Lower leg skin (tissue), 4 donors: ENCODE measurements around the gene APCDD1L. TPM values are rescaled to one million over a fixed set of nuclear protein-coding genes. Genes with fewer than 3 reads are reported as not detected.

ENCODE experiments used
- DNase-seq, 2 donors: peaks; one replicate each; pipeline ENCODE4 v3.0.0-alpha.2; 2019; ENCODE audit warnings: low spot score in 2 of 2
- H3K4me3 ChIP-seq: fragments of 200-600 bp; sonication (generic); 2 replicates; pipeline ENCODE4 v1.5.1; 2017; ENCODE audit warnings: mild to moderate bottlenecking, low read depth; ENCODE audit not compliant: poor library complexity, severe bottlenecking
- POLR2A ChIP-seq, 2 donors: fragments of 450-650 bp; IDR thresholded peaks; one replicate each; pipeline ENCODE4 v1.6.1; 2016 to 2017; ENCODE audit warnings: antibody characterized with exemption in 2 of 2, mild to moderate bottlenecking in 1 of 2, moderate library complexity in 1 of 2
- WGBS, 2 donors: methylation state at CpG; one replicate each; pipeline ENCODE4 v1.1.5; 2018; 5-methylcytosine and 5-hydroxymethylcytosine counted together
- intact Hi-C: fragments of 100-400 bp; cut with DNase I; formaldehyde crosslinking; loops from one replicate; pipeline ENCODE4 v1.15.0; 2023; ENCODE audit warnings: low total_unique reads
- total RNA-seq, 4 donors: library from RNA; depleted of rRNA; stranded (reverse); fragments of >200 nt; gene quantifications; one replicate each; pipeline ENCODE4 v1.1.0, GENCODE V29; 2016
- TF ChIP-seq, protein P1 (sequence below), 3 donors: fragments of 450-650 bp; IDR thresholded peaks; one replicate each; pipeline ENCODE4 v1.5.1; 2016; ENCODE audit warnings: antibody characterized with exemption in 3 of 3, mild to moderate bottlenecking in 3 of 3, moderate library complexity in 2 of 3

APCDD1L gene
- total RNA-seq, 4 donors from 2014 or later: 0.49 to 2.4 (median 1.4) TPM

- WGBS, 2 donors: 66 to 71% methylated on average over 11 of the region's 11 CpGs
- peak in 1 of 2 donors; percentile 50 for DNase-seq
- TF ChIP-seq, protein P1, sequence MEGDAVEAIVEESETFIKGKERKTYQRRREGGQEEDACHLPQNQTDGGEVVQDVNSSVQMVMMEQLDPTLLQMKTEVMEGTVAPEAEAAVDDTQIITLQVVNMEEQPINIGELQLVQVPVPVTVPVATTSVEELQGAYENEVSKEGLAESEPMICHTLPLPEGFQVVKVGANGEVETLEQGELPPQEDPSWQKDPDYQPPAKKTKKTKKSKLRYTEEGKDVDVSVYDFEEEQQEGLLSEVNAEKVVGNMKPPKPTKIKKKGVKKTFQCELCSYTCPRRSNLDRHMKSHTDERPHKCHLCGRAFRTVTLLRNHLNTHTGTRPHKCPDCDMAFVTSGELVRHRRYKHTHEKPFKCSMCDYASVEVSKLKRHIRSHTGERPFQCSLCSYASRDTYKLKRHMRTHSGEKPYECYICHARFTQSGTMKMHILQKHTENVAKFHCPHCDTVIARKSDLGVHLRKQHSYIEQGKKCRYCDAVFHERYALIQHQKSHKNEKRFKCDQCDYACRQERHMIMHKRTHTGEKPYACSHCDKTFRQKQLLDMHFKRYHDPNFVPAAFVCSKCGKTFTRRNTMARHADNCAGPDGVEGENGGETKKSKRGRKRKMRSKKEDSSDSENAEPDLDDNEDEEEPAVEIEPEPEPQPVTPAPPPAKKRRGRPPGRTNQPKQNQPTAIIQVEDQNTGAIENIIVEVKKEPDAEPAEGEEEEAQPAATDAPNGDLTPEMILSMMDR (IDR thresholded peaks at IDR 0.05): no peak
- TF ChIP-seq POLR2A (IDR thresholded peaks at IDR 0.05): no peak
- intact Hi-C loops: no loop called here
- no peak overlapping the region for H3K4me3 ChIP-seq
These were observed 3.2 kb upstream of the APCDD1L start for GRCh38 chr20:58518387-58518786.

DNA sequence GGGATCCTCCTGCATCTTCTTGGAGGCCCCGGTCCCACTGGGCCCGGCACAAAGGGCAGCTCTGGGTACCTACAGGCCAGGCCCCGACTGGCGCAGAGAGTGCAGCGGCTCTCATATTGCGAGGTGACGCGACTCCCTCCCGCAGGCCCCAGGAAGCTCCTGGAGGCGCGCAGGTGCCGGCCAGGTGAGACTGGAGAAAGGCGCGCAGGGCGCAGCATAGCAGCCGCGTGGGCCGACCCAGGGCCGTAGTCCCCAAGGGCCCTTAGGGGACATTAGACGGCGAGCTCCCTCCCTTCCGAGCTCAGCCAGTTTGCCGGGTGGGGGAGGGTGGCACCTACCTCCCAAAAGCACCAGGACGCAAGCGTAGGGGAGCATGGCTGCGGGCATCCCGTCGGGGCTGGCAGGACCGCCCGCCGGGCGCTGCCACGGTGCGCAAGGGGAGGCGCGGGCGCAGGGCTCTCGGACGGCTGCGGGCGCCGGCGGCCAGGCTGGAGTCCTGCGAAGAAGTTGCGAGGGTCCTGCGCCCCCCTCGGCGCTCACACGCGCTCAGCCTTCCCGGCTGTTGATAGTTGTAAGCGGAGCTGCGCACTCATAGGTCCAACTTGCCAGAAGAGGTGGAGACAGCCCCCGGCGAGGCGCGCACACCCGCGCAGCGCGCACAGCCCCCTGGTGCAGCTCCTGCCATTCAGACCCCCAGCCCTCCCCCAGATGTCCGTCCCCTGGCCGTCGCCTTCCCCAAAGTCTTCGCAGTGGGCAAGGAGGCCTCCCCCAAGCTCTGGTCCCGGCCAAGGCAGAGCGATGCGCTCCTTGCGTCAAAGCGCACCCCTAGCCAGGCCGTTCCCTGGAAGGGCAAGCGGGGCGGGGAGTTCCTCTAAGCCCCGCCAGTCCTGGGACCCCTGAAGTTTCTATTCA is 622 bp downstream of the APCDD1L start:
- 6 to 7% methylated on average over 28 to 64 of the region's 74 CpGs for WGBS, 2 donors
- peak in 1 of 2 donors; percentile 56 for DNase-seq
- no peak for TF ChIP-seq POLR2A (IDR thresholded peaks at IDR 0.05)
- TF ChIP-seq, protein P1 (IDR thresholded peaks at IDR 0.05): no peak
- peak overlapping the region; percentile 0 for H3K4me3 ChIP-seq
- intact Hi-C loops: no loop called here

DNA sequence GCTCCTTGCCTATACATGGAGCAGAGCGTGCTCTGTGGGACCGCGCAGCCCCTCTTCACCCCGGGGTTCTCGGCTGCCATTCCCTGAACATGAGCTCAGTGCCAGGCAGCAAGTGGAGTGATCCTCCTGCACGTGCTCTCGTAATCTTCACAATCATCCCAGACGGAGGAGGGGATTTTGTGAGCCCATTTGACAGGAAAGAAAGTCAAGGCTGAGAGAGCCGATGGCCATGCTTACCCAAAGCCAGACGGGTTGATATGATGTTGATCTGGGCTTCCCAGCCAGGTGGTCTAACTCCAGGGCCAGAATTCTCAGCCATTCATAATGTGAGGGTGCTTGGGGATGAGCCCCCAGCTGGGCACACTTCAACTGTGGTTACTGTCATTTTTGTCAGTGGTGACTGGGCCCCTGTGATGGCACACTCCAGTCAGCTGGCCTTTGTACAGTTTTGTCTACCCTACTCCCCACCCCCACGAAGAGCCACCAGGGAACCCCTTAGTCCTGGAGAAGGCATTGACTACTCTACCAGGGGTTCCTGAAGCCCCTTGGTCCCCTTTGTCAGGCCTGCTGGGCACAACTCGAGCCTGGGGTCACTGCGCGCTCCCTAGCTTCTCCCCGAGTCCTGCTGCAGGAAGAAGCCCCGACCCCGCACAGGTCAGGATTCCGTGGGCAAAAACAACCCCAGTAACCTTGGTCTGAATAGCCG is 1.5 kb downstream of the APCDD1L start:
- 75 to 82% methylated on average over 18 to 19 of the region's 19 CpGs for WGBS, 2 donors
- peak in 1 of 2 donors; percentile 23 for DNase-seq
- TF ChIP-seq, protein P1 (IDR thresholded peaks at IDR 0.05): no peak
- no peak for TF ChIP-seq POLR2A (IDR thresholded peaks at IDR 0.05)
- intact Hi-C loops: no loop called here
- H3K4me3 ChIP-seq: no peak overlapping the region

GRCh38 chr20:58512808-58513552 is 2.2 kb downstream of the APCDD1L start:
- no peak overlapping the region for H3K4me3 ChIP-seq
- 78 to 80% methylated on average over 16 of the region's 17 CpGs for WGBS, 2 donors
- TF ChIP-seq, protein P1 (IDR thresholded peaks at IDR 0.05): no peak
- TF ChIP-seq POLR2A (IDR thresholded peaks at IDR 0.05): no peak
- intact Hi-C loops: no loop called here
- DNase-seq: peak in 1 of 2 donors; percentile 56

- WGBS, 2 donors: 43 to 52% methylated on average over 9 of the region's 9 CpGs
- no peak overlapping the region for H3K4me3 ChIP-seq
- intact Hi-C loops: no loop called here
- peak in 1 of 2 donors; percentile 52 for DNase-seq
- no peak for TF ChIP-seq POLR2A (IDR thresholded peaks at IDR 0.05)
- TF ChIP-seq, protein P1 (IDR thresholded peaks at IDR 0.05): no peak
These were observed 3.3 kb downstream of the APCDD1L start for GRCh38 chr20:58511861-58512260.
